ENCODE results near the gene DDIT4. TPM values are rescaled to one million over a fixed set of nuclear protein-coding genes. Genes with fewer than 3 reads are reported as not detected.

The DDIT4 gene
- total and polyA plus RNA-seq, 9 of the 15 experiments (the other 6 are each of a cell fraction or from before 2014, with no cell fraction given) = 8.2 to 675 (median 159) TPM

DNA sequence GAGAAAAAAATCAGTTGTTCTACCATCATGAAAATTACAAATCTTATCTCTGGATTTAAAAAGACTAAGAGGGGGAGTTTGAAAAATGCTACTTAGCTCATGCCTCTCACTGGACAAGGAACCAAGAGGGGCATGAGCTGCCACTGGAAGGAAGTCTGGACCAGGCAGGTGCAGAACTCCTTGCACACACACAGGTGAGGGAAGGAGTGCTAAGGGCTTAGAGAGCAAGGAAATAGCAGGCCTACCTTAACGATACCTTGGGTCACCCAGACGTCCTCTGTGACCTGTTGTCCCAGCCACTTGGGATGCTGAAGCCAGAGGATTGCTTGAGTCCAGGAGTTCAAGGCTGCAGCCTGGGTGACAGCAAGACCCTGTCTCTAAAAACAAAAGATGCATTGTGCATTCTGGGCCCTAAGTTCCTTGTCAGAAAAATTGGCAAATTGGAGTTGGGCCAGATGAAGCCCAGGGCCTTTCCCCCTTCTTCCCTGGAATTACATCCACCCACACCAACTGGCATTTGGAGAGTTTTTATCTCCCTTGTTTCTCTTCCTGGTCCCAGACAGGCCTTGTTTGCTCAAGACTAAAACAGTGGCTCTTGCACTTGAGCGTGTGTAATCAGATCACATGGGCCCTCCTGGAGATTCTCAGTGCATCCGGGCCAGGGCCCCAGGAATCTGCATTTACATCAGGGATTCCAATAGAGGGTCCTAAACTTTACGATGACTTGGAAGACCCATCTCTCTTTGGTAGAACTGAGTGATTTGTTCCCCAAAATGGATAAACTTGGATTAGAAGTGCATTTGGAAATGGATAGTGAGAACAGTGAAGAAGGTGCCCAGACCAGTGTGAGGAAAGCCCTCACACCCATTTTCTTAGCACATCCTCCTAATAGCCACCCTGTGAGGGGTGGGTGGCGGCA, 3.0 kb downstream of the DDIT4 start (continued):
- TF ChIP-seq, protein P1, sequence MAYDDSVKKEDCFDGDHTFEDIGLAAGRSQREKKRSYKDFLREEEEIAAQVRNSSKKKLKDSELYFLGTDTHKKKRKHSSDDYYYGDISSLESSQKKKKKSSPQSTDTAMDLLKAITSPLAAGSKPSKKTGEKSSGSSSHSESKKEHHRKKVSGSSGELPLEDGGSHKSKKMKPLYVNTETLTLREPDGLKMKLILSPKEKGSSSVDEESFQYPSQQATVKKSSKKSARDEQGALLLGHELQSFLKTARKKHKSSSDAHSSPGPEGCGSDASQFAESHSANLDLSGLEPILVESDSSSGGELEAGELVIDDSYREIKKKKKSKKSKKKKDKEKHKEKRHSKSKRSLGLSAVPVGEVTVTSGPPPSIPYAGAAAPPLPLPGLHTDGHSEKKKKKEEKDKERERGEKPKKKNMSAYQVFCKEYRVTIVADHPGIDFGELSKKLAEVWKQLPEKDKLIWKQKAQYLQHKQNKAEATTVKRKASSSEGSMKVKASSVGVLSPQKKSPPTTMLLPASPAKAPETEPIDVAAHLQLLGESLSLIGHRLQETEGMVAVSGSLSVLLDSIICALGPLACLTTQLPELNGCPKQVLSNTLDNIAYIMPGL (CRISPR knock-in tag; IDR thresholded peaks at IDR 0.05) = no peak
- TF ChIP-seq, protein P2, sequence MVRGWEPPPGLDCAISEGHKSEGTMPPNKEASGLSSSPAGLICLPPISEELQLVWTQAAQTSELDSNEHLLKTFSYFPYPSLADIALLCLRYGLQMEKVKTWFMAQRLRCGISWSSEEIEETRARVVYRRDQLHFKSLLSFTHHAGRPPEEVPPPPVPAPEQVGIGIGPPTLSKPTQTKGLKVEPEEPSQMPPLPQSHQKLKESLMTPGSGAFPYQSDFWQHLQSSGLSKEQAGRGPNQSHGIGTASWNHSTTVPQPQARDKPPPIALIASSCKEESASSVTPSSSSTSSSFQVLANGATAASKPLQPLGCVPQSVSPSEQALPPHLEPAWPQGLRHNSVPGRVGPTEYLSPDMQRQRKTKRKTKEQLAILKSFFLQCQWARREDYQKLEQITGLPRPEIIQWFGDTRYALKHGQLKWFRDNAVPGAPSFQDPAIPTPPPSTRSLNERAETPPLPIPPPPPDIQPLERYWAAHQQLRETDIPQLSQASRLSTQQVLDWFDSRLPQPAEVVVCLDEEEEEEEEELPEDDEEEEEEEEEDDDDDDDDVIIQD (CRISPR knock-in tag; IDR thresholded peaks at IDR 0.05) = no peak

- H2AFZ ChIP-seq (ENCODE audit: low read depth, low read length) = no peak overlapping the region
- no peaks in the 10 kb centered on the region for H3K9me1 ChIP-seq (ENCODE audit: control insufficient read depth, insufficient read depth, low read length)
- 64% methylated on average over 5 of the region's 5 CpGs for WGBS (ENCODE audit: insufficient coverage, low coverage, missing lambda C conversion rate)
- no peak overlapping the region for H3K4me3 ChIP-seq
- ATAC-seq = no peak; the same call in 2 of the 3 replicates
- no peak for FAIRE-seq
- H3K79me2 ChIP-seq (ENCODE audit: control insufficient read depth, insufficient read depth, low read length) = peaks cover 39% of the 10 kb centered on the region
- H4K20me1 ChIP-seq (replicated peaks; ENCODE audit: control insufficient read depth, insufficient read depth, low read length) = peaks cover 28% of the 10 kb centered on the region
- no peaks in the 10 kb centered on the region for H3K27me3 ChIP-seq (ENCODE audit: control insufficient read depth in 2 of 2, insufficient read depth in 2 of 2, low read length in 2 of 2)
- CTCF ChIA-PET (ENCODE audit: low intra/inter-chr PET ratio) = interaction anchor here (1.1 kb wide), 1 partner anchor 59 kb away, joined by 3 read pairs; no protein-coding TSS in a partner anchor
- peak overlapping the region; percentile 40 to 91; a peak in 2 of 4 replicates for H3K9ac ChIP-seq (ENCODE audit: insufficient read depth in 1 of 2, low read depth in 2 of 2, low read length in 2 of 2)
- H3K4me1 ChIP-seq (replicated peaks in 1 of 2; ENCODE audit: control insufficient read depth in 2 of 2, insufficient read depth in 2 of 2, low read length in 2 of 2) = peaks cover 17 to 45% of the 10 kb centered on the region in 2 experiments
- 0 out of 2 replicates have a peak overlapping the region, but pooled peaks have one; percentile 95 for H3K4me2 ChIP-seq (ENCODE audit: insufficient read depth, low read length)
- BruUV-seq (replicated peaks) = no TSS peak
- in situ Hi-C loops (cut with MboI) (loop anchor here (5.0 to 10.0 kb wide), 2 partner anchors 45 to 607 kb away; no protein-coding TSS in a partner anchor), intact Hi-C loops (cut with micrococcal nuclease) (loop anchor here (1.0 to 2.0 kb wide), 3 partner anchors 19 to 51 kb away; no protein-coding TSS in a partner anchor)
- peak overlapping the region; percentile 87; the same call in 2 of the 3 replicates for H3K27ac ChIP-seq (ENCODE audit: extremely low read depth, low read depth, low read length)
- POLR2A ChIA-PET = interaction anchor here (0.6 to 10.1 kb wide), 22 partner anchors 9 to 1458 kb away, joined by 3 to 277 read pairs (median 6); partner anchors contain the start of genes ANAPC16 and ASCC1
- peaks cover 25% of the 10 kb centered on the region for H3K36me3 ChIP-seq (ENCODE audit: control insufficient read depth, insufficient read depth, low read length)
- H3K9me3 ChIP-seq (replicated peaks; ENCODE audit: control insufficient read depth, insufficient read depth, low read depth, low read length) = no peaks in the 10 kb centered on the region
- DNase-seq (ENCODE audit: extremely low read depth in 1 of 4, low spot score in 3 of 4) = peak in 2 of 4 experiments; percentile 11 to 40
- no peak for TF ChIP-seq ATF2 (CRISPR knock-in tag; IDR thresholded peaks at IDR 0.05)
- TF ChIP-seq RAD21 (CRISPR knock-in tag; conservative IDR thresholded peaks at IDR 0.05 in 1 of 2, IDR thresholded peaks at IDR 0.05 in 1 of 2) = 0 out of 4 replicates have a peak, but pooled peaks of 1 of the 2 experiments have one; percentile 12
- peak; percentile 79 for TF ChIP-seq RBM22 (IDR thresholded peaks at IDR 0.05; ENCODE audit: low read depth, low read length, poor library complexity, severe bottlenecking)
- peak; percentile 60; the same call in 1 of the 2 replicates for TF ChIP-seq POLR2G (IDR thresholded peaks at IDR 0.05; ENCODE audit: low read depth, low read length)
- 0 out of 2 replicates have a peak, but pooled peaks have one; percentile 22 for TF ChIP-seq PTBP1 (IDR thresholded peaks at IDR 0.05; ENCODE audit: low read depth, low read length)
- 0 out of 2 replicates have a peak, but pooled peaks have one; percentile 0 for TF ChIP-seq GABPB1 (CRISPR knock-in tag; IDR thresholded peaks at IDR 0.05)
- peak; percentile 34; the same call in 1 of the 2 replicates for TF ChIP-seq TFAP4 (CRISPR knock-in tag; IDR thresholded peaks at IDR 0.05; ENCODE audit: borderline replicate concordance)
These were observed 3.7 kb downstream of the DDIT4 start for GRCh38 chr10:72277340-72277995.
